Activated T-helper 1 cell treated with anti-CD3 and anti-CD28 coated beads, Interleukin-2, amount 50 U/mL, for 16 hours (primary cell): ENCODE results near the gene TPSD1.

Experiments
- DNase-seq, 2 donors: peaks; one replicate each; pipeline ENCODE4 v3.0.0-alpha.2; 2020; ENCODE audit warnings: low read depth in 1 of 2, low spot score in 1 of 2

TPSD1 gene

GRCh38 chr16:1297018-1297696 lies 41.3 kb downstream of the TPSD1 start:
- DNase-seq = no peak

GRCh38 chr16:1298406-1298805 lies 42.5 kb downstream of the TPSD1 start:
- DNase-seq = no peak

- DNase-seq = no peak
Measured at GRCh38 chr16:1299012-1299867, 43.4 kb downstream of the TPSD1 start.

- DNase-seq = no peak
Measured at GRCh38 chr16:1299868-1300203, 44.0 kb downstream of the TPSD1 start.

- peak; percentile 56 to 58 for DNase-seq
Measured at GRCh38 chr16:1300664-1301476, 45.0 kb downstream of the TPSD1 start.

GRCh38 chr16:1301562-1301961 lies 45.7 kb downstream of the TPSD1 start:
- no peak for DNase-seq

GRCh38 chr16:1305823-1306222 lies 50.0 kb downstream of the TPSD1 start:
- no peak for DNase-seq

- no peak for DNase-seq
Measured at GRCh38 chr16:1306334-1306733, 50.5 kb downstream of the TPSD1 start.

- no peak for DNase-seq
Measured at GRCh38 chr16:1308036-1308976, 52.4 kb downstream of the TPSD1 start.
